Loucy (cell line): ENCODE measurements around the gene POU2F3.

Experiments
- H2AFZ ChIP-seq: fragments of 200-600 bp; sonication (generic); 2 replicates; pipeline ENCODE4 v1.6.0; 2016; ENCODE audit warnings: antibody characterized with exemption, mild to moderate bottlenecking, low read length, moderate library complexity
- H3F3A ChIP-seq: fragments of 200-600 bp; 2 replicates; pipeline ENCODE4 v1.6.0; 2016; ENCODE audit warnings: antibody characterized with exemption, low read depth, mild to moderate bottlenecking
- H3K27me3 ChIP-seq: fragments of 200-600 bp; sonication (generic); 2 replicates; pipeline ENCODE4 v1.6.1; 2014; ENCODE audit warnings: low read length, mild to moderate bottlenecking; ENCODE audit not compliant: insufficient read depth, poor library complexity, severe bottlenecking
- H3K36me3 ChIP-seq: fragments of 200-600 bp; sonication (generic); 2 replicates; pipeline ENCODE4 v1.6.1; 2016; ENCODE audit warnings: low read length; ENCODE audit not compliant: insufficient read depth
- H3K4me1 ChIP-seq: fragments of 200-600 bp; sonication (generic); 2 replicates; pipeline ENCODE4 v1.5.1; 2014; ENCODE audit warnings: low read length, mild to moderate bottlenecking; ENCODE audit not compliant: insufficient read depth, poor library complexity, severe bottlenecking
- H3K4me2 ChIP-seq: fragments of 200-600 bp; sonication (generic); 2 replicates; pipeline ENCODE4 v1.6.0; 2014; ENCODE audit warnings: antibody characterized with exemption, low read length, low read depth, mild to moderate bottlenecking; ENCODE audit not compliant: poor library complexity, severe bottlenecking
- H3K4me3 ChIP-seq: fragments of 200-600 bp; sonication (generic); 2 replicates; pipeline ENCODE4 v1.5.1; 2014; ENCODE audit warnings: low read length, mild to moderate bottlenecking, mixed read lengths; ENCODE audit not compliant: poor library complexity, severe bottlenecking
- H3K79me2 ChIP-seq: fragments of 200-600 bp; sonication (generic); 2 replicates; pipeline ENCODE4 v1.6.1; 2014; ENCODE audit warnings: low read length; ENCODE audit not compliant: insufficient read depth
- H3K9ac ChIP-seq: fragments of 200-600 bp; sonication (generic); 2 replicates; pipeline ENCODE4 v1.6.0; 2014; ENCODE audit warnings: mild to moderate bottlenecking, low read depth, low read length, moderate library complexity; ENCODE audit not compliant: poor library complexity, severe bottlenecking
- H3K9me2 ChIP-seq: fragments of 200-600 bp; sonication (generic); replicated peaks from 2 replicates; pipeline ENCODE4 v1.6.1; 2016; ENCODE audit warnings: low read depth, low read length, mixed read lengths
- H3K9me3 ChIP-seq: fragments of 200-600 bp; sonication (generic); 2 replicates; pipeline ENCODE4 v1.6.1; 2014; ENCODE audit warnings: mild to moderate bottlenecking, antibody characterized with exemption, low read length, low read depth; ENCODE audit not compliant: insufficient read depth
- H4K20me1 ChIP-seq: fragments of 200-600 bp; sonication (generic); 2 replicates; pipeline ENCODE4 v1.6.0; 2014; ENCODE audit warnings: antibody characterized with exemption, low read length, mild to moderate bottlenecking; ENCODE audit not compliant: insufficient read depth, poor library complexity, severe bottlenecking
- CTCF ChIP-seq: fragments of 200-600 bp; sonication (generic); conservative IDR thresholded peaks from 2 replicates; pipeline ENCODE4 v1.5.1; 2014; ENCODE audit warnings: mild to moderate bottlenecking, antibody characterized with exemption, low read length
- EZH2phosphoT487 ChIP-seq: fragments of 200-600 bp; IDR thresholded peaks from 2 replicates; pipeline ENCODE4 v1.6.1; 2018; ENCODE audit warnings: antibody characterized with exemption, mild to moderate bottlenecking, moderate library complexity, borderline replicate concordance

The POU2F3 gene

GRCh38 chr11:120298461-120298860, 58.5 kb downstream of the POU2F3 start:
- TF ChIP-seq EZH2phosphoT487 (no peak), CTCF (no peak)
- no peaks in the 10 kb centered on the region for H3K9me2 ChIP-seq
- no peak overlapping the region for H3K4me2 ChIP-seq
- no peaks in the 10 kb centered on the region for H3K36me3 ChIP-seq
- H2AFZ ChIP-seq, result no peak overlapping the region
- no peaks in the 10 kb centered on the region for H3F3A ChIP-seq
- no peak overlapping the region for H3K9ac ChIP-seq
- H3K27me3 ChIP-seq, result peaks cover 3% of the 10 kb centered on the region
- no peaks in the 10 kb centered on the region for H4K20me1 ChIP-seq
- H3K4me1 ChIP-seq, result peaks cover 3% of the 10 kb centered on the region
- H3K9me3 ChIP-seq, result no peaks in the 10 kb centered on the region
- no peak overlapping the region for H3K4me3 ChIP-seq
- no peaks in the 10 kb centered on the region for H3K79me2 ChIP-seq

- TF ChIP-seq CTCF, result no peak
- no peak for TF ChIP-seq EZH2phosphoT487
- Histone ChIP-seq H4K20me1 (no peaks in the 10 kb centered on the region), H2AFZ (no peak overlapping the region), H3K4me3 (no peak overlapping the region), H3K9ac (no peak overlapping the region), H3K9me2 (no peaks in the 10 kb centered on the region), H3F3A (no peaks in the 10 kb centered on the region), H3K4me2 (no peak overlapping the region), H3K9me3 (no peaks in the 10 kb centered on the region), H3K36me3 (no peaks in the 10 kb centered on the region), H3K4me1 (no peaks in the 10 kb centered on the region), H3K79me2 (no peaks in the 10 kb centered on the region), H3K27me3 (no peaks in the 10 kb centered on the region)
Observed at GRCh38 chr11:120302001-120302805, 62.3 kb downstream of the POU2F3 start.

- Histone ChIP-seq H4K20me1 (no peaks in the 10 kb centered on the region), H3K4me1 (no peaks in the 10 kb centered on the region)
Observed at GRCh38 chr11:120303004-120303637, 63.2 kb downstream of the POU2F3 start.

More at GRCh38 chr11:120303004-120303637, 63.2 kb downstream of the POU2F3 start:
- Histone ChIP-seq H3K27me3 (no peaks in the 10 kb centered on the region), H3K9me3 (no peaks in the 10 kb centered on the region), H3K9me2 (no peaks in the 10 kb centered on the region), H3K4me2 (no peak overlapping the region), H3K9ac (no peak overlapping the region), H3K79me2 (no peaks in the 10 kb centered on the region), H2AFZ (no peak overlapping the region), H3K36me3 (no peaks in the 10 kb centered on the region), H3K4me3 (no peak overlapping the region), H3F3A (no peaks in the 10 kb centered on the region)
- peak; percentile 100 for TF ChIP-seq CTCF
- no peak for TF ChIP-seq EZH2phosphoT487
